ENCODE measurements around the gene MRC2. TPM values are rescaled to one million over a fixed set of nuclear protein-coding genes. Genes with fewer than 3 reads are reported as not detected.

MRC2 gene
- total RNA-seq, 1 donor from 2014 or later = 72.3 TPM

DNA sequence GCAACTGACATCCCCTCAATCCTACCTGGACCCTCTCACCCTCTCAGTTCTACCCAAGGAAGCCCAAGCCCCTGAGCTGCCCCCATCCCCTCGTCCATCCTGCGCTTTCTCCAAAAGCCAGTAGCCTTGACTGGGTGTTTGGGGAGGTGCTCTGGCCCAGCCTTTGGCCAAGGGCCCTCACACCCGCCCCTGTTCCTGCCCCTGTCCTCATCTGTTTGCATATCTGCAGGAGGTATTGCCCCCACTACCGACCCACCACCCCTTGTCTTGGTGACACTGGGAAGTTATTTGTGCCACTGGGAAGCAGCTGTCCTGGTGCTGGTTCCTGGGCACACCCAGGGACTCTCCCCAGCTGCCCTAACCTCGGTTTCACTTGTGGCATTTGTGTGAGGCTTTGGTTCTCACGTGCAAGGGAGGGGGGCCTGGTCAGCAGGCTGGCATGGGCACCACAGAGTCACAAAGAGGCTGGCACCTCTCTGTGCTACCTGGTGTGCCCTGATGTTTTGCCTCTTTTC is 75.3 kb downstream of the MRC2 start:
- DNase-seq (ENCODE audit: low read depth, low spot score) = no peak

- DNase-seq (ENCODE audit: low read depth, low spot score) = no peak
Observed at GRCh38 chr17:62703261-62703775, 75.8 kb downstream of the MRC2 start.

DNA sequence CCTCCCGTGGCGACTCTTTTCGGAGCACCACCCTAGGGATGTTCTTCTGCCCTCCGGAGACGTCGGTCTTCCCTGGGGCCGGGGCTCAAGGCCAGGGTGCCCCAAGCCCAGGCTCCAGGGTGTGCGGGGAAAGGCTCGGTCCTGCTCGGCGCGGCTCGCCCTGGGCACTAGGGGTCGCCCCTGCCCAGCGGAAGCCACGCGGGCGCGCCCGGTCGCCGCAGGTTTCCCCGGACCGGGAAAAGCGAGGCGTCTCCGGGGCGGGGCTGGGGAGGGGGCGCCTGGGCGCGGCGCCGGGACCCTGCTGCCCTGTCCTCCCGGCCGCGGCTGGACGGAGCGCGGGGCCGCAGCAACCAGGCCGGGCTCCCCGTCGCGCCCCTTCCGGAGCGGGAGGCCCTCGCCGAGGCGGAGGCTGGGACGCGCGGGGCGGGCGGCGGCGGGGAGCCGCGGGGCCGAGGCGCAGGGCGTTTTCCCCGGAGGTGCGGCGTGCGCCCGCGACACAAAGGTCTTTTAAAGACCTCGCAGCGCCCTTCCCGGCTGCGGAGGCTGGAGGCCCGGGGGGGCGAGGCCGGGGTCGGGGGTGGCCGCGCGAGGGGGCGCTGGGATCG is 76.4 kb downstream of the MRC2 start:
- no peak for DNase-seq (ENCODE audit: low read depth, low spot score)

- DNase-seq (ENCODE audit: low read depth, low spot score) = no peak
Observed at GRCh38 chr17:62704381-62704971, 77.0 kb downstream of the MRC2 start.

- DNase-seq (ENCODE audit: low read depth, low spot score) = peak; percentile 29
Observed at GRCh38 chr17:62705156-62705777, 77.8 kb downstream of the MRC2 start.

GRCh38 chr17:62705778-62706597 is 78.5 kb downstream of the MRC2 start:
- no peak for DNase-seq (ENCODE audit: low read depth, low spot score)

GRCh38 chr17:62706598-62707424 is 79.3 kb downstream of the MRC2 start:
- DNase-seq (ENCODE audit: low read depth, low spot score) = no peak

- no peak for DNase-seq (ENCODE audit: low read depth, low spot score)
Observed at GRCh38 chr17:62707425-62707739, 79.9 kb downstream of the MRC2 start.

DNA sequence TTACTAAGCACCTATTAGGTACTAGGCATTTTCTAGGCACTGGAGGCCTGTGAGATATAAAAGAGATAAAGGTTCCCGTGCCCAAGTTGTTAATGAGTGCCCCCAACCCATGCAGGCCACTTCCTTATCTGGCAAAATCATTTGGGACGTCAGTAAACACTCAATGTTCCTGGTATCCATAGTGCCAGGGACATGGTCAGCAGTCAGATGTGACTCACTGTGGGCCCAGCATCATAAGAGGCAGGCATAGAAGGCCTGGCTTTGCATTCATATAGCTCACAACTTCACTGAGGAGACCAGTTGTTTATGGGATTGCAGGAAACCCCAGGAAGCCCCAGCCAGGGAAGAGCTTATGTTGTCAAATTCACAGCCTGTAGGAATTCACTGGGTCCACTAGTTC is 81.1 kb downstream of the MRC2 start:
- no peak for DNase-seq (ENCODE audit: low read depth, low spot score)

- DNase-seq (ENCODE audit: low read depth, low spot score) = no peak
Observed at GRCh38 chr17:62712171-62712581, 84.7 kb downstream of the MRC2 start.

DNA sequence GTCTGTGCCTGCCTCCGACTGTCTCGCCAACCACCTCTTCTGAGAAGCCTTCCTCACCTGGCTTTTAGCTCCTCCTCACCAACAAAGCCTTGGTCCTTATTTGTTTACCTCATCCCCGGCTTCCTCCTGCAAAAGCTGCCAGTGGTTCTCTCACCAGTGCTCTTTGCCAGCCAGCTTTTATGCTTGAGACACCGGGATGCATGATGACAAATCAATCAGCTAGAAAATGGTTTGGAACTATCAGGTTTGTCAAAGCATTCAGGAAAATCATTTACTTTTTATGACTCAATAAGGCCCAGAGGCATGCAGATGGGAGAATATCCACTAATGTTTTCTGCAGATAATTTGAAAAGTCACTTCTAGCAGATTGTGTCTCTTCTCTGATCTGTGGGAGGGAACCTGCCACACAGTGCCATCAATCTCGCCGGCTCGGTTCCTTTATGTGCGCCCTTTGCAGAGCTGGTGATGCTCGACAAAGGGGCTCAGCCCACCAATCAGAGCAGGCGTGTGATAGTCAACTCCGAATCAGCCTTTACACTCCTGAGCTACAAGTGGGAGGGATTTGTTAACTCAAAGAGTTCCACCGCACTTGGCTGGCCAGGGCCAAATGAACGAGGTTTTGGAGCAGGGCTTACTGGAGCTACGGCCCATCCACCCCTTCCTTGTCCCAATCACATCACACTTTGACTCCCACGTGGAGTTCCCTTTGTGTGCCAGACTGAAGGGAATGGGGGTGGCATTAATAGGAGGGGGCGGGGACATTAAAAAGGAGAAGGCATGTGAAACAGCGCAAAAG is 85.8 kb downstream of the MRC2 start:
- no peak for DNase-seq (ENCODE audit: low read depth, low spot score)

DNA sequence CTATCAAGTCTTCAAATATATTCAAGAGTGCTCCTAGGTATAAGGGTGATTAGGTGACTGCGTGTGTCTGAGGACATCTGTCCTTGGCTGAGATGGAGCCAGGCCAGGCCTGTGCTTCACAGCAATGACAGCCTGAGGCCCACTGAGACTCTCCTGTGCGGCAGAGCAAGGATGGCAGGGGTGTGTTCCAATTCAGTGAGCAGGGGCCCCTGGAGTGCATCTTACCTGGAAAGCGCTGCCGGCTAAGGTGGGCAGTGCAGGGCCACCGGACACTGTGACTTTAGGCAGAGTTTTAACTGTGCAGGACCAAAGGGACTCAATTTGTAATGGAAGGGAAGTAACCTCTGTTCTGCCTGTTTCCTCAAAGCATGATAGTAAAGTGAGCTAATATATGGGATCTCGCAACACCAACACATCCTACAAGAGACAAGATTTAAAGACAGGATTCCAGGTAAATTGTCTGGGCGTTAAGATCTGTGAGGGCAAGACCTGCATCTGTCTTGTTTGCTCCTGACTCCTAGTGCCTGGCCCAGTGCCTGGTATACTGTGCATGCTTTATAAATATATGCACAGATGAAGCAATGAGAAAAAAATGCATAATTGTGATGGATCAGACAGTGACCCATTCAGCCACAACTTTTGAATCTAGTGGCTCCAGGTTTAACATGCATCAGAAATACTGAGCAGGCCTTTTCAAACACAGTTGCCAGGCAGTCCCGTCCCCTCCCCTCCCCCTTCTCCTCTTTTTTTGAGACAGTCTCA is 86.7 kb downstream of the MRC2 start:
- no peak for DNase-seq (ENCODE audit: low read depth, low spot score)

DNA sequence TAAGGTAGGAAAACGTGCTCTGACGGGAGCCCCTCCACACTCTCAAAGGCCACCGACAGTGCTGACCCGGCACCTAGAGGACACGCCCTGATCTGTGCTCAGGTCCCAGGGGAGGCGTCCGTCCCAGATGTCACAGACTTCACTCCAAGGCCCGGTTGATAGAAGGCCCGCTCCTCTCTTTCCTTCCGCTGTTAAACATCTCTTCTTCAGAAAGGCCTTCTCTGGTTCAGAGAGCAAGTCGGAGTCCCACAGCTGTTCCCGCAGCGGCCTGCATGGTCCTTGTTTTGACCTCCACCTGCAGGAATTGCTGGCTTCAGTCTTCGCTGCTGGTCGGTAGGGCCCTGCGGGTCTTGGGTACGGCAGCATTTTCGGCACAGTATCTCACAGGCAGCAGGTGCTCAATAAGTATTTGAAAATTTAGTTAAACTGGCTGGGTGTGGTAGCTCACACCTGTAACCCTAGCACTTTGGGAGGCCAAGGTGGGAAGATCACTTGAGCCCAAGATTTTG is 88.5 kb downstream of the MRC2 start:
- no peak for DNase-seq (ENCODE audit: low read depth, low spot score)

DNA sequence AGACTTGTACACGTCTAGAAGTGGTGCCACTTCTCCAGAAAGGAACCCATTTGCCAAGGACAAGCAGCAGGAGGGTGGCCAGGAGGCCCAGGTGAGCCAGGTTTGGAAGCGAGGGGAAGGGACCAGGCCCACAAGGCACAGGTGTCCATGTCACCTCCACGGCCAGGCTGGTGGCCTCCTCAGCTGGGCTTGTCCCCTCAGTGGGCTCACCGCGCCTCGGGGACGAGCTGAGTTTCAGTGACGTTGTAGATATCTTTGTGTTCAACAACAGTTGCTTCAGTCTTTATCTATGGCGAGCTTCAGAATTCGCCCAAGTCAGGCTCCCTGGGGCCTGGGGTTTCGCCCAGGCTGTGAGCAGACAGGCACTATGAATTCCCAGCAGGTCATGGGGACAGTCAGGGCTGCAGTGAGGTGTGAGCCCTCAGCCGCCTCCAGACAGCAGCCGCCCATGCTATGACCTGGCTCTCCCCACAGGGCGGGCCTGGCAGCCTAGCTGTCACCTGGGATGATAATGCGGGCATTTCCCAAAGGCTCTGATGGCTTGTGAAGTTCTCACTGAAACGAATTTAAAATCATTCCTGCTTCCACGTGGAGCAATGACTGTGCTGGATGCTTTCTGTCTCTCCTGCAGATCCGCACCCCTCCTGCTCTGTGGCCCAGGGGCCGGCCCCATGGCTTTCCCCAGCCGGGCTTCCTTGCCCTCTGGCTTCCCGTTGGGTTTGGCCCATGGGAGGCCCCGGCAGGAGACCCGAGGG is 89.5 kb downstream of the MRC2 start:
- DNase-seq (ENCODE audit: low read depth, low spot score) = no peak

GRCh38 chr17:62717589-62717855 is 90.1 kb downstream of the MRC2 start:
- DNase-seq (ENCODE audit: low read depth, low spot score) = no peak

GRCh38 chr17:62717889-62718288 is 90.4 kb downstream of the MRC2 start:
- no peak for DNase-seq (ENCODE audit: low read depth, low spot score)

GRCh38 chr17:62718429-62718828 is 91.0 kb downstream of the MRC2 start:
- DNase-seq (ENCODE audit: low read depth, low spot score) = no peak

- no peak for DNase-seq (ENCODE audit: low read depth, low spot score)
Observed at GRCh38 chr17:62719586-62719985, 92.1 kb downstream of the MRC2 start.
